ENCODE results near the gene PHKA2. TPM values are rescaled to one million over a fixed set of nuclear protein-coding genes. Genes with fewer than 3 reads are reported as not detected.
"Not testable (repeated sequence)": the region's sequence is repeated elsewhere in the genome, so short reads cannot be mapped to it uniquely, and the experiment has no call there.

Gene PHKA2
- total RNA-seq, 1 donor from 2014 or later, result 46.3 TPM

DNA sequence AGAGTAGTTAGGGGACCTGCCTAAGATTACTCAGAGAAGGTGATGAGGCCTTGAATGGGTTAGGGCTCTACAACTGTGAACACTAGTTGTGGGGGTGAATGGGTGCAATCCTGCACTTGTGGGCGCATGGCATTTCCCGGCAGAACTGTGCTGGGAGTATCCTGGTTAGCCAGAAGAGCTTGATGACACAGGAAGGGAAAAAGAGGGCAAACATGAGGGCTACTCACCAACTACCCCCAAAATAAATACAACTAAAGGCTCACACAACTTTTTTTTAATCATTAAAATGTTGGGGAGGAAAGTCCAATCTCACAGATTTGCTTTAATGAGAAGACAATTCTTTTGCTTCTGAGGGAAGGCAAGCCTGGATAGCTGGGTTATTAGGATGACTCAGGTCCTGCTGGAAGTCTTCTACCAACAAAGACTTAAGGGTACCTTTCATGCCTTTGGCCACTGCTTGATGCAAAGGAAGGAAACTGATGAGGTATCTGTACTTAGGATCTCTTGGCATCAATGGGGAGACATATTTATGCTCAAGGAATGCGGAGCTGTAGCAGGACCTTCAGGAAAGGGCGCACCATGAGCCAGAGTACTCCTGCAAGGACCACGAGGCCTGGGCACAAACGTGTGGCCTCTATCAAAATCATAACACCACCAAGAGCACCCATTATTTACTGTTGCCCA, 2.6 kb downstream of the PHKA2 start:
- intact Hi-C loops (cut with DNase I), result loop anchor here (5.0 kb wide), 1 partner anchor 361 kb away; the partner anchor contains the start of gene PDHA1
- no peak for ATAC-seq
- no peak for DNase-seq (ENCODE audit: missing footprints)

- not testable (repeated sequence) for ATAC-seq; DNase-seq (ENCODE audit: missing footprints)
- intact Hi-C loops (cut with DNase I), result loop anchor here (5.0 kb wide), 1 partner anchor 362 kb away; the partner anchor contains the start of gene PDHA1
These were observed 3.7 kb downstream of the PHKA2 start for GRCh38 chrX:18980262-18980661.

DNA sequence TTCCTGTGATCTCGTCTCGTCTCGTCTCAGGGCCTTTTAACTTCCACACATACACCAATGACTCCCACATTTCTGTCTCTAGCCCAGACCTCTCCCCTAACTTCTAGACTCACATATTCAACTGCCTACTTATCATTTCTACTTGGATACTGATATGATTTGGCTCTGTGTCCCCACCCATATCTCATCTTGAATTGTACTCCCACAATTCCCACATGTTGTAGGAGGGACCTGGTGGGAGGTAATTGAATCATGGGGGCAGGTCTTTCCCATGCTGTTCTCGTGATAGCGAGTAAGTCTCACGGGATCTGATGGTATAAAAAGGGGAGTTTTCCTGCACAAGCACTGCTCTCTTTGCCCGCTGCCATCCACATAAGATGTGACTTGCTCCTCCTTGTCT, 8.9 kb downstream of the PHKA2 start:
- intact Hi-C loops (cut with DNase I), result no loop called here
- DNase-seq (ENCODE audit: missing footprints) (no peak), ATAC-seq (no peak)

DNA sequence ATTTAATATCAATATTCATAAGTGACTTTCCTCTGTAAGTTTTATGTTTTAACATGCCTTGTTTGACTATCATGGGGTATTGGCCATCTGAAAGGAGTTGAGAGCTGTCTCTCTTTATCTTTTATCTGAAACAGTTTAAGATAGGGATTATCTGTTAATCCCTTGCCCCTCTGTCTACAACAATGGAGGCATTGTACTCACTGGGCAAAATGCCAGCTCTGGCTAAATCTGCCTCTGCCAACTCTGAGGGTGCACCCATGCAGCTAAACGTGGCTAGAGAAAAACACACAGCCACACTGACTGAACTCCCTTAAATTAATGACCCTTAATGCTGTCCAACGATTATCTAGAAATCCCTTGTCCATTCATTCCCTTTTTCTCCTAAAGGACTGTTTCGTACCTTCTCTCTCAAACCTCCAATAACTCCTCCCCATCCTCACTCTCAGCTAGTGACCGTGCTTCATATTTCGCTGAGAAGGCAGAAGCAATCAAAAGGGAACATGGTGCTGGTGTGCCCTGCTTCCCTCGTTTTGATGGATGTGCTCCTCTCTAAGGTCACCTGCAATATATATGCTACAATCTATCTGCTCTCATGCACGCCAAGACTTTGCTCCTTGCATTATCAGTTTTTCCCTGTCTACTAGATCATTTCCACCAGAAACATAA, 10.3 kb downstream of the PHKA2 start:
- ATAC-seq (no peak), DNase-seq (ENCODE audit: missing footprints) (no peak)
- intact Hi-C loops (cut with DNase I), result no loop called here

- ATAC-seq (no peak), DNase-seq (ENCODE audit: missing footprints) (no peak)
- intact Hi-C loops (cut with DNase I), result no loop called here
These were observed 12.4 kb downstream of the PHKA2 start for GRCh38 chrX:18971506-18971905.

- DNase-seq (ENCODE audit: missing footprints), result no peak
- intact Hi-C loops (cut with DNase I), result no loop called here
- ATAC-seq, result no peak
These were observed 13.4 kb downstream of the PHKA2 start for GRCh38 chrX:18970465-18970864.

GRCh38 chrX:18966624-18967023, 17.3 kb downstream of the PHKA2 start:
- ATAC-seq (peak; percentile 85), DNase-seq (ENCODE audit: missing footprints) (no peak)
- intact Hi-C loops (cut with DNase I), result no loop called here

DNA sequence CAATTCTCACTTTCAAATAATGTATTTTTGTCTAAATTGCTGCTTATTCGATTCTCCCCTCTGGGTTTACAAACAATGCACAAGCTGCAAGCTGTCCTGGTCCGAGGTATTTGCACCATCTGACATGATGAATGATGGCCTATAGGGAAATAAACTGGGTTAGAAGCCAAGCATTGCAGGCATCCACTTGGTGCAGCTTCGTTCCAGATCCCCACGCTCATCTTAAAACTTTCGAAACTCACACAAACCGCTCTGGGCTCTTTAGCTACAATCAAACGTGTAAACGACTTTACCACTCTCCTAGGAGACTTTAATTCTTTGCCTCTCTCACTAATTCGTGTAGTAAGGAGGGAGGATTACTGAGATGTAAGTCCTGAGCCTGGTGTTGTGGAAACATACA, 19.0 kb downstream of the PHKA2 start:
- ATAC-seq, result no peak
- no peak for DNase-seq (ENCODE audit: missing footprints)

DNA sequence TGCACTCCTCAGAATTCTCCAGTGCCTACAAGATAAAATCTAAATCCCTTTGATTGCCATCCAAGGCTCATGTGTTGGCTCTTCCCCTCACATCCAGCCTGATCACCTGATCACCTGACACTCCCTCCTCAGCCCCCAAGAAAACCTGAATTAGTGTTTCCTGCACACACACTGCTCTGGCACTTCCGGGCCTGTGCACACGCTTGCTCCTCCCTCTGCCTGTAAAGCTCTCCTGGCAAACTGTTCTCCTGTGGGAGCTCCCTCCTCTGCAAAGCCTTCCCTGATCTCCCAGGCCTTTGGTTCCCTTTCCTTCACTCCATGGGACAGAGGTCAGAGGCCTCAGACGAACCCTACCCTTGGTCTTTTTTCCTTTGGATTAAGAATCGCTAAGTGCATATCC, 19.9 kb downstream of the PHKA2 start:
- ATAC-seq (no peak), DNase-seq (ENCODE audit: missing footprints) (no peak)
- intact Hi-C loops (cut with DNase I), result no loop called here

More for the DNA sequence above, 19.0 kb downstream of the PHKA2 start:
- intact Hi-C loops (cut with DNase I), result no loop called here

DNA sequence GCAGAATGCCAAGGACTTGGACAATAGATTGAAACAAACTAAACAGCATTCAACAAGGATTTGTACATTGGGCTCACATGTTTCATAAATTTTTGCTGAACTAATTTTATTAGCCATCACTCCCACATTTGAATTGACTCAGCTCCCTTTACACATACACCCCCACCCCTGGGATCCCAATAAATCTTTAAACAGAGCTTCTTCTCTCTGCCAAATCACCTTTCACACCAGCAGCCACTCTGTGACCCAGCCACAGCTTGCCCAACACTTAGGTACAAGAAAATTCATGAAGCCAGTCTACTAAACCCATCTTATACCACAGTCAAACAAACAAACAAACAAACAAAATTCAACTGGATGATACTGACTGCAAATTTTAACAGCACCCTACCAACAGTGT, 21.6 kb downstream of the PHKA2 start:
- intact Hi-C loops (cut with DNase I), result no loop called here
- ATAC-seq (no peak), DNase-seq (ENCODE audit: missing footprints) (no peak)

GRCh38 chrX:18961686-18962085, 22.2 kb downstream of the PHKA2 start:
- ATAC-seq (no peak), DNase-seq (ENCODE audit: missing footprints) (no peak)
- intact Hi-C loops (cut with DNase I), result no loop called here

GRCh38 chrX:18956303-18957032, 27.4 kb downstream of the PHKA2 start:
- no peak for ATAC-seq
- intact Hi-C loops (cut with DNase I), result no loop called here
- DNase-seq (ENCODE audit: missing footprints), result no peak

GRCh38 chrX:18955676-18956075, 28.2 kb downstream of the PHKA2 start:
- no peak for DNase-seq (ENCODE audit: missing footprints)
- ATAC-seq, result no peak
- intact Hi-C loops (cut with DNase I), result no loop called here

DNA sequence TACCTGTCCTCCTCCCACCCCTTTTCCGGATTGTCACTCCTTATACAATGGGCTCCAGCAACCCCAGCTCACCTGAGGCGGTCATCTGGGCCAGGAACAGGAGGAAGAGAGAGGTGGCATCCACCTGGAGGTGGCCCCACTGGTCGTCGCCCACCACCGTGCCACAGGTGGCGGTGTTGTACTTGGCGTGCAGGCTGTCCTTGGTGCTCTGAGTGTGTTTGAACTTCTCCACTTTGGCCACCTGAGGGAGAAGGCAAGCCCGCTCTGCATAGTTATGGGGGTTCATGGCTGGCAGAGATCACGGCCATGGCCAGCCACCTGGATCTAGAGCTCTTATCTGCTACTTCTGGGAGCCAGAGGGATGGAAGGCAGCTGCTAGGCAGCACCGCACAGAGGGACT, 32.9 kb downstream of the PHKA2 start:
- DNase-seq (ENCODE audit: missing footprints) (no peak), ATAC-seq (no peak)
- intact Hi-C loops (cut with DNase I), result no loop called here

- intact Hi-C loops (cut with DNase I), result no loop called here
- DNase-seq (ENCODE audit: missing footprints) (no peak), ATAC-seq (no peak)
These were observed 34.0 kb downstream of the PHKA2 start for GRCh38 chrX:18949944-18950301.

DNA sequence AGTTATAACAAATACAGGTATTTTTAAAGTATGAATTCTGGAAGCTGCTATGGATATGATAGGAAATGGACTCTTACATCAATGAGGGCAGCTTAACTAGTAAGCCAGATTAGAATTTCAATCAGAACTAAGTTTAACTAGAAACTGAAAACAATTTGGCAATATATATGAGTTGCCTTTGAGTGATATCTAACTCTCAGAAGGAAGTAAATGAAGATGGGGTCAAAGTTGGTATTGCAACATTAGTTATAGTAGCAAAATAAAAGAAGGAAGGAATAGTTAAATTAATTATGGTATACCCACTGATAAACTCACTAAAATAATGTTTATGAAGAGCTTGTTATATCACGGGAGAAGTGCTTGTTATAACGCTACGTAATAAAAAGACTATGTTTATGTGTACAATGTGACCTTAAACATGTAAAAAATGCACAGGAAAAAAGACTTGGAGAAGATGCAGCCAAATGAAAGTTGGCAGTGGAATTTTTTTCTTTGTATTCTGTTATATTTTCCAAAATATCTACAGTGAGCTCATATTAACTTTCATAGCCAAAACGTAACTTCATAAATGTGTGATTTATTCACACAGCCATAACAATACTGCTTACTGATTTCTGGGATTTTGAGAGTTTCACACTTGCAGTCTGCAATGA, 34.5 kb downstream of the PHKA2 start:
- intact Hi-C loops (cut with DNase I), result no loop called here
- DNase-seq (ENCODE audit: missing footprints), result no peak
- ATAC-seq, result no peak

GRCh38 chrX:18946611-18947010, 37.3 kb downstream of the PHKA2 start:
- intact Hi-C loops (cut with DNase I), result no loop called here
- ATAC-seq (no peak), DNase-seq (ENCODE audit: missing footprints) (no peak)

DNA sequence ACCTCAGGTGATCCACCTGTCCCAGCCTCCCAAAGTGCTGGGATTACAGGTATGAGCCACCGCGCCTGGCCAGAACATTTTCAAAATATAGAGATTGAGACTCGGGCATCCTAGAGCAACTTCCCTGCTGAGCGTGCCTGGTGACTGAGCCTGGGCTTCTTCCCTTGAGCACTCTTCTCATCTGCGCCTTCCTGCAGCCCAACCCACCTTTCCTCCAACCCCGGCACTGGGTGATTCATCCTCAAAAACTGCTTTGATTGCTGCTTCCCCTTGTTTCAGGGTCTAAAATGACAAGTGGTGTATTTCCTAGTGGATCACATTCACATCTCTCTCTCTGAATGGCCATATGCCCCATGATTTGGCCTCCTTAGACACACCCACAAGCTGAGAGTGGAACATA, 37.8 kb downstream of the PHKA2 start:
- intact Hi-C loops (cut with DNase I), result no loop called here
- DNase-seq (ENCODE audit: missing footprints), result no peak
- ATAC-seq, result no peak

DNA sequence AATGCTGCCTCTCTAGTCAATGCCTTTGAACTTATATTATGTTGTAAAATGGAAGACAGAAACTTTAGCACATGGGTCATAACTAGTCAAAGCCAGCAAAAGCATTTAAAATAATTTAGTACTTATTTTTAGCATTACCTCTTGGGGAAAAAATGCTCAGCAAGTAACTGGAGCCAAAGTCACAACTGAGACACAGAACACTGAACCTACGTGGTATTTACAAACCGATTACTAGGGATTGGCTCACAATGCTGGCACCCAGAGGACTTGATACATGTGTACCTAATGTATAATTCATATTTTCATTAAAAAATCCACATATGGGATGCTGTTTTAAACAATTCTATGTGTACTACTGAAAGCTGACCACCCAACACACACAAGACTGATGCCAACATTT, 38.4 kb downstream of the PHKA2 start:
- ATAC-seq (no peak), DNase-seq (ENCODE audit: missing footprints) (no peak)
- intact Hi-C loops (cut with DNase I), result no loop called here

GRCh38 chrX:18944482-18944881, 39.4 kb downstream of the PHKA2 start:
- intact Hi-C loops (cut with DNase I), result no loop called here
- ATAC-seq (no peak), DNase-seq (ENCODE audit: missing footprints) (no peak)
